Measurements from ENCODE around the gene ATRIP.
"Not testable (repeated sequence)": the region's sequence is repeated elsewhere in the genome, so short reads cannot be mapped to it uniquely, and the experiment has no call there.

The ATRIP gene

DNA sequence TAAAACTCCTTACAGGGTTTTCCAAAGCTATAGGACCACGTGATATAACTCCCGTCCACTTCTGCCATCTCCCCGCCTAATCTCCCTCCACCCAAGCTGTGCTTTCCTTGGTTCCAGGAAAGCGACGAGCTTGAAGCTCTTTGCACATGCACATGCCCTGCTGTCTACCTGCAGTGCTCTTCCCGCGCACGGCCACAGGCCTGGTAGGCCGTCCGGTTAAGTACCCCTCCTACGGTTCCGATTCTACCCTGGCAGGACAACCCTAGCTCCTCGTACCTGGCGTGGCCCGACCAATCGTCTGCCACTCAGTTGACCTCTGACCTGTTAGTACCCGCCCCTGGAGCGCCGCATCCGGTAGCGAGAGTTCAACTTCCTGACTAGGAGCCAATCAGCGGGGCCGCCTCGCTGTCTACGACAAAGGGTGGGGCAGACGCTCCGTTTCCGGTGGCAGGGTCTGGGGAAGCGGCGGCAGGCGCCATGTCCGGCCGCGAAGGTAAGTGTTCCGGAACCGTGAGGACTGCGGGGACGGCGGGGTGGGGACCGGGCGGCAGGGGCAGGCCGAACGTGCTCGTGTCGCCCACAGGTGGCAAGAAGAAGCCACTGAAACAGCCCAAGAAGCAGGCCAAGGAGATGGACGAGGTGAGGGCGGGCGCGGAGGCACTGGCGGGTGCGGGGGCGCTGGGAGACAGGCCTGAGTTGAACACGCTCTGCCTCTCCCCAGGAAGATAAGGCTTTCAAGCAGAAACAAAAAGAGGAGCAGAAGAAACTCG lies 6.5 kb upstream of the ATRIP start, which contains the start of the genes CCDC51 and TMA7:
CCDC51 (minus strand) TSS at position 300 of the 770 bp plus-strand sequence. CDS start 4,991 bp downstream, outside the sequence.
TMA7 (plus strand) TSS at position 438 of the 770 bp plus-strand sequence; CDS start at position 478, 40 bp downstream.
- peak; percentile 71 for DNase-seq

DNA sequence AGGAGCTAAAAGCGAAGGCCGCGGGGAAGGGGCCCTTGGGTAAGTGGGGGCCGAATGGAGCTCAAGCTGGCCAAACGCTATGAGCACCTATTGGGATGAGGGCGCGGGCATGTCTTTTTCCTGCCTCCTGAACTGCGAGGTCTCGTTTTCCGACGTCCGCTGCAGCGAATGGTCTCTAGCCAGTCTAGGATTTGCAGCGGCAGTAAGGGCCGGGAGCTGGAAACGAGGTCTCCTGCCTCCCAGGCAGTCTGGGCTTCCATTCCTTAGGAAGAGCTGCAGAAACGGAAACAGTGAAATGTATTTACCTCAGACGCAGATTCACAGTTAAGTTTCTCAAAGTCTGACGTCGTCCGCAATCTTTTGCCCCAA lies 6.0 kb upstream of the ATRIP start:
- no peak for DNase-seq

DNA sequence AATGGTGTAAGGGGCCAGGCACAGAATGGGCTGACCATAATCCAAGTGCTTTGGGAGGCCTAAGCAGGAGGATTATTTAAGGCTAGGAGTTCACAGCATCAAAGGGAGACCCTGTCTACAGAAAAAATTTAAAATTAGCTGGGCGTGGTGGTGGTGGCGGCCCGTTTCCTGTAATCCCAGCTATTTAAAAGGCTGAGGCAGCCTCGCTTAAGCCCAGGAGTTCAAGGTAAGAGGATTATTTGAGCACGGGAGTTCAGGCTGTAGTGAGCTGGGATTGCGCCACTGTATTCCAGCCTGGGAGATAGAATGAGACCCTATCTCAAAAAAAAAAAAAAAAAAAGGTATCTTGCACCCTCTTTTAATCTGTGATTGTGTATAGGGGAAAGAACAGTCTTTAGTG lies 4.6 kb upstream of the ATRIP start:
- no peak for DNase-seq

DNA sequence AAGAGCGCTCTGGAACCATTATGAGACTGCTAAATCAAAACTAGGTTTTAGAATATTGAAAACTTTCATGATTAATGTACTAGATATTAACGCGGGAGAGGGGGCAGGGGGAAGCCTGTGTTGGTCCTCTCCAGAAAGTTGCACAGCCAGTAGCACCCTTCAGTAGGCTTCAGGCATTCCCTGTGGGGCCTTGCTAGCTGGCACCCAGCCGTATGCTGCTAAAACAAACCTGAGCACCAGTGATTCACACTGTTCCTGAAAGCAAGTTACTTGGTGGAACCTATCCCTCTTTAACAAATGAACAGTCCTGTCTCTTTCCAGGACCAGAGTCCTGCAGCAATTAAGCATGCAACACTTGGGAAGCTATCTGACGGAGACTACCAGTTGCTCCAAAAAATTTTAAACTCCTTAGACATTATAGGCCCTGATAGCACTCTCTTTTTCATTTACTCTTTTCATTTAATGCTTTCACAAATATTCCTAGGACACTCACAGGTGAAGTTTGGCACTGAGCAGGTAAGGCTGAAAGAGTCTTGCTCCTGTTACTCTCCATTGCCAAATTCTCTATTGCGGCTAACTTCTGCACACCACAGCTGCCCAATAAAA lies 1.2 kb upstream of the ATRIP start:
- no peak for DNase-seq

- DNase-seq: no peak
Observed at GRCh38 chr3:48446043-48446424, 503 bp upstream of the ATRIP start.

GRCh38 chr3:48451270-48451669 lies 4.7 kb downstream of the ATRIP start:
- DNase-seq: no peak

DNA sequence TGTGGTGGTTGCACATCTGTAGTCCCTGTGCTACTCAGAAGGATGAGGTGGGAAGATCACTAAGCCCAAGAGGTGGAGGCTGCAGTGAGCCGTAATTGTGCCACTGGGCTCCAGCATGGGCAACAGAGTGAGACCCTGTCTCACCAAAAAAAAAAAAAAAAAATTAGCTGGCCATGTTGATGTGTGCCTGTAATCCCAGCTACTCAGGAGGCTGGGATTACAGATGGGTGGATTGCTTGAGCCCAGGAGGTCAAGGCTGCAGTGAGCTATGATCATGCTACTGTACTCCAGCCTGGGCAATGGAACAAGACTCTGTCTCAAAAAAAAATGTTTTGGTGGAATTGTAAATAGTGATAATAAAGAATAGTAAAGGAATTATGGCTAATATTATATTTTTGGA lies 9.9 kb downstream of the ATRIP start:
- no peak for DNase-seq

- DNase-seq: no peak
Observed at GRCh38 chr3:48459331-48459730, 12.8 kb downstream of the ATRIP start.

- no peak for DNase-seq
Observed at GRCh38 chr3:48459773-48460516, 13.4 kb downstream of the ATRIP start.

DNA sequence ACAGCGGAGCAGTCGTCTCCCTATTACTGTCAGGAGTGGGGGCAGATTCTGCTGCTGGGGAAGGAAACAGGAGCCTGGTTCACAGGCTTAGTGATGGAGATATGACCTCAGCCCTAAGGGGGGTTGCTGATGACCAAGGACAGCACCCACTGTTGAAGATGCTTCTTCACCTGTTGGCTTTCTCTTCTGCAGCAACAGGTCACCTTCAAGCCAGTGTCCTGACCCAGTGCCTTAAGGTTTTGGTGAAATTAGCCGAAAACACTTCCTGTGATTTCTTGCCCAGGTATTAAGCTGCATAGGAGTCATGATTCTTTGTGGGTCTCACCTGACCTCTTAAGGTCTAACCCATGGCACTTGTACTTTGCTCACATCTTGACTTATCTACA lies 14.0 kb downstream of the ATRIP start:
- DNase-seq: no peak

DNA sequence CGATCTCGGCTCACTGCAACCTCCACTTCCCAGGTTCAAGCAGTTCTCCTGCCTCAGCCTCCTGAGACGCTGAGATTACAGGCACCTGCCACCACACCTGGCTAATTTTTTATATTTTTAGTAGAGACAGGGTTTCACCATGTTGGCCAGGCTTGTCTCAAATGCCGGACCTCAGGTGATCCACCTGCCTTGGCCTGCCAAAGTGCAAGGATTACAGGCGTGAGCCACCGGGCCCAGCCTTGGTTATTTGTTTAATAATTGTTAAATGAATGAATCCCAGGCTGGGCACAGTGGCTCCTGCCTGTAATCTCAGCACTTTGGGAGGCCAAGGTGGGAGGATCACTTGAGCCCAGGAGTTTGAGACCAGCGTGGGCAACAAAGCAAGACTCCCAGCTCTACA lies 15.2 kb downstream of the ATRIP start:
- not testable (repeated sequence) for DNase-seq

DNA sequence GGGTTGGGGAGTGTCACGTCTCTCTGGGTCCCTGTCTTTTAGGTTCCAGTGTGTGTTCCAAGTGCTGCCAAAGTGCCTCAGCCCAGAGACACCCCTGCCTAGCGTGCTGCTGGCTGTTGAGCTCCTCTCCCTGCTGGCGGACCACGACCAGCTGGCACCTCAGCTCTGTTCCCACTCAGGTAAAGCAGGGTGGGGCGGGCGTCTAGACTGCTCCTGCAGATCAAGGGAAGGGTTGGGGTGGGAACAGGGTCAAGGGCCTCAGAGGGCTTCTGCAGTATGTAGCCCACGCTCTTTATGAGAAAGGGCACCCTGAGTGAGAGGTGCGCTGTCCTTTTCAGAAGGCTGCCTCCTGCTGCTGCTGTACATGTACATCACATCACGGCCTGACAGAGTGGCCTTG lies 17.2 kb downstream of the ATRIP start:
- DNase-seq: no peak

DNA sequence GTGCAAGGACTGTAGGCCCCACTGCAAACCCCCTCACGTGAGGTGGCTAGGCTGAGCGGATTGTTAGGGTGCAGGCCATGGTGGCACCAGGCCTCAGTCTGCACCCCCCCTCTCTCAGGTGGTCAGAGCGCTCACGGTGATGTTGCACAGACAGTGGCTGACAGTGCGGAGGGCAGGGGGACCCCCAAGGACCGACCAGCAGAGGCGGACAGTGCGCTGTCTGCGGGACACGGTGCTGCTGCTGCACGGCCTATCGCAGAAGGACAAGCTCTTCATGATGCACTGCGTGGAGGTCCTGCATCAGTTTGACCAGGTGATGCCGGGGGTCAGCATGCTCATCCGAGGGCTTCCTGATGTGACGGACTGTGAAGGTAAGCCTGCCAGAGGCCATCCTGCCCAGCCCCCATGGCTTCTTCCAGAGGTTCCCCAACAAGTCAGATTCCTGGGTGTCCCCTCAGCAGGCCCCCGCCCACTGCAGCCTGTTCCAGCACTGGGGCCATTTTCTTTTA lies 18.2 kb downstream of the ATRIP start:
- DNase-seq: no peak

- DNase-seq: no peak
Observed at GRCh38 chr3:48465237-48465530, 18.6 kb downstream of the ATRIP start.

- no peak for DNase-seq
Observed at GRCh38 chr3:48465531-48466378, 19.2 kb downstream of the ATRIP start.

DNA sequence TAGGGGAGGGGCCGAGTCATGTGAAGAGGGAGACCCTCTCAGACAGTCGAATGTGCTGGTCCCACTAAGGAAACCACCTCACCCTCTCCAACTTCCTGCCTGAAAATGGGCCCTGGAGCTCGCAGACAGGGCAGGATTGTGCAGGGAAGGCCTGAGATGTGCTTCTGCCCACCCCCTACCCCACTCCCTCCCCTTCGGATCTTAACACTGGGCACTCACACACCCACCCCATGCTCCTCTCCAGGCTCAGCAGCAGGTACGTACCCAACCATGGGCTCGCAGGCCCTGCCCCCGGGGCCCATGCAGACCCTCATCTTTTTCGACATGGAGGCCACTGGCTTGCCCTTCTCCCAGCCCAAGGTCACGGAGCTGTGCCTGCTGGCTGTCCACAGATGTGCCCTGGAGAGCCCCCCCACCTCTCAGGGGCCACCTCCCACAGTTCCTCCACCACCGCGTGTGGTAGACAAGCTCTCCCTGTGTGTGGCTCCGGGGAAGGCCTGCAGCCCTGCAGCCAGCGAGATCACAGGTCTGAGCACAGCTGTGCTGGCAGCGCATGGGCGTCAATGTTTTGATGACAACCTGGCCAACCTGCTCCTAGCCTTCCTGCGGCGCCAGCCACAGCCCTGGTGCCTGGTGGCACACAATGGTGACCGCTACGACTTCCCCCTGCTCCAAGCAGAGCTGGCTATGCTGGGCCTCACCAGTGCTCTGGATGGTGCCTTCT lies 20.0 kb downstream of the ATRIP start:
- DNase-seq: no peak

DNA sequence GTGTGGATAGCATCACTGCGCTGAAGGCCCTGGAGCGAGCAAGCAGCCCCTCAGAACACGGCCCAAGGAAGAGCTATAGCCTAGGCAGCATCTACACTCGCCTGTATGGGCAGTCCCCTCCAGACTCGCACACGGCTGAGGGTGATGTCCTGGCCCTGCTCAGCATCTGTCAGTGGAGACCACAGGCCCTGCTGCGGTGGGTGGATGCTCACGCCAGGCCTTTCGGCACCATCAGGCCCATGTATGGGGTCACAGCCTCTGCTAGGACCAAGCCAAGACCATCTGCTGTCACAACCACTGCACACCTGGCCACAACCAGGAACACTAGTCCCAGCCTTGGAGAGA lies 20.5 kb downstream of the ATRIP start:
- DNase-seq: no peak

DNA sequence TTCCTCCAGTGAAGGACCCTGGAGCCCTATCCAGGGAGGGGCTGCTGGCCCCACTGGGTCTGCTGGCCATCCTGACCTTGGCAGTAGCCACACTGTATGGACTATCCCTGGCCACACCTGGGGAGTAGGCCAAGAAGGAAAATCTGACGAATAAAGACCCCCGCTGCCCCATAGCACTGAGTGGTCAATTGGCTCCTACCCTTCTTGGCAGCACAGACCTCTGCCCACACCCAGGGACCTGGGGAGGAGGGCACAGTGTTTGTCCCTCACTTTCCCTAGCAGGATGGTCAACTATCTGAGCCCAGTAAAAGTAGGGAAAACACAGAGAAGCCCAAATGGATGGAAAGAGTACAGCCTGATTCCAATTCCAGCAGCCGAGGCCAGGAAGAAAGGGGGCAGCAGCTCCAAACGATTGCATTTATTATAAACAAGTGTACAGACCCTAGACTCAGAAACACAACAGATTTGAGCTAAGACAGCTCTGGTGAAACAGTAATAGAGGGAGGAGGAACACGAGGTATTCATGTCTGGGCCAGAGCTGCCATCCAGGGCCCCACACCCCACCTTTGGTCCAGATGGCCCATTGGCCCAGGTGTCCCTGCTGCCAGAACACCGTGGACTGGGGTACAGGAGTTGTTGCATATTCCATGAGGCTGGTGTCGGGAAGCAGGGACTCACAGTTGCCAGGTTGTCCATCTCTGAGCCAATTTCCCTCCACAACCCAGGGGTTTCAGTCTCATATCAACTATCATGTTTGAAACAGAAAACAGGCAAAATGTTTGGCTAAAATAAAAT lies 21.1 kb downstream of the ATRIP start:
- DNase-seq: no peak

GRCh38 chr3:48468329-48468731 lies 21.8 kb downstream of the ATRIP start:
- DNase-seq: no peak

DNA sequence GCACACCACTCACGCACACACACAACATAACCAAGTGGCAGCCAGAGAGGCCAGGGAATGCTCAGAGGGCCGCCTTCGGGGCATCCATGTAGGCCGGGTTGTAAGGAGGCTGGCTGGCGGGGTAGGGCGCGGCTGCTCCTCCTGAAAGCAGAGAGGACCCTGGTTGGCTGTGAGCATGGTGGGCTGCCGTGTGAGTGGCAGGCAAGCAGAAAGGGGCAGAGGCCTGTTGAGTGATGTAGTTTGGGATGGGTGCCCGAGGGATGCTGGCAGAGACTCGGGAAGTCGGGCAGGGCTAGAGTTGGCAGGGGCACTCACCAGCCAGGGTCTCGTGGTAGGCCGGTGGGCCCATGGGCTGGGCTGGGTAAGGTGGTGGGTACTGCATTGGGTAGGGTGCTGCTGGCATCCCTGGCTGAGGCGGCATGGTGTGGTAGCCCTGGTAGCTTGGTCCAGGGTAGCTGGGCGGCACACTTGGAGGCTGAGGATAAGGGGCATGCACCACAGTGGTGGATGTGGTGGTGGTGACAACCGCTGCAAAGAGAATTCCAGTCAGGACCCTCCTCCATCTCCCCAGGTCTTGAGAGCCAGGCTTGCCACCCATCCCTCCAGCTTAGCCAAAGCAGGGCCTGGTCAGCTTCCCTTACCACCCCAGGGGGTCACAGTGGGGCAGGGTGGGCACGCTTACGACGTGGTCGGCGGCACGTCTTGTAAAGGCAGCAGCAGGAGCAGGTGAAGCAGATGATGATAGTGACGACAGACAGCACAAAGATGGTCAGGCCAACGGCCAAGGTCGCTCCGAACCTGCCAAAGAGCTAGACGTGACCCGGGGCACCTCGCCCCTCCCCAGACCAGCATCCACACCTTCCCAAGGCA lies 22.7 kb downstream of the ATRIP start:
- no peak for DNase-seq

DNA sequence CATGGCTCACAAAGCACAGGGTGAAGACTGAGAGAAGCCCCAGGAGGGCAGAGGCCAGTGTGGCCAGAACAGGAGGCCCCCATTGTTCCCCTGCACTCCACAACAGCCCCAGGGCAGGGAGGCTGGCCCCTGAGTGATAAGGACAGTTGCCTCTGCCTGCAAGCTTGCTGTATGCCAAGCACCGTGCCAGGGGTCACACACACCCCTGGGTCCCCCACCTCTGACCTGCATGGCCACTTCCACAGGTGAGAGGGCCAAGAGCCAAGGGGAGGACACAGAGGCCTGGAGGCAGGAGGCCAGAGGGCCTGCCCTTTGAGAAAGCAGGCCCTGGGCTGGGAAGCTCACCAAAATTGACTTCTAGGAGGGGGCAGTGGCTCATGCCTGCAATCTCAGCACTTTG lies 23.7 kb downstream of the ATRIP start:
- DNase-seq: no peak

Measured in NCI-H1694 treated with DMSO at 0.1 percent for 48 hours (cell line).